GM12864 (cell line): ENCODE data around the gene SPOCK1.

ENCODE experiments used
- DNase-seq: peaks from one replicate; pipeline ENCODE4 v3.0.0-alpha.2; 2011; ENCODE audit warnings: low read depth
- H3K4me3 ChIP-seq: 2 replicates; pipeline ENCODE4 v1.5.1; 2011; ENCODE audit warnings: mild to moderate bottlenecking, low read depth, low read length, control low read depth
- TF ChIP-seq, protein P1 (sequence below): IDR thresholded peaks from 2 replicates; pipeline ENCODE4 v1.5.1; 2011; ENCODE audit warnings: low read depth, mild to moderate bottlenecking, moderate library complexity, low read length, control low read depth, inconsistent platforms; ENCODE audit errors: missing control alignments

The SPOCK1 gene

DNA sequence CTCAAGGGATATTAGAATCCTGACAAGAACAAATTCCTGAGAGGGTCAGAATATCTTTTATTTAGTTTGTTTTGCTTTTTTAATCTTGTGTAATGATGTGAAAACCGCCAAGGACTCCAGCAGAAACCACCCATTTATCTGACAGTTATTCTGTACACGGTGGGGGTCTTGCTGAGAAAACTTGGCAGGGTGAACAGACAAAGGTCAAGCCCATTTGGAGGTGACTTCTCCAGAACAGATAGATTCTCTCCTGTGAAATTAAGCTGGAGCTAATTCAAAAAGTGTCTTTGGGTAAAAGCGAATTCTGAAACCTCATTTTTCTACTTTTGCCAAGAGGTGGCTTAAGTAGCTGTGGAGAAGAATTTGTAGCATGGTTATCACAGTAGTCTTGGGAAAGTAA lies 484.4 kb downstream of the SPOCK1 start:
- TF ChIP-seq, protein P1, sequence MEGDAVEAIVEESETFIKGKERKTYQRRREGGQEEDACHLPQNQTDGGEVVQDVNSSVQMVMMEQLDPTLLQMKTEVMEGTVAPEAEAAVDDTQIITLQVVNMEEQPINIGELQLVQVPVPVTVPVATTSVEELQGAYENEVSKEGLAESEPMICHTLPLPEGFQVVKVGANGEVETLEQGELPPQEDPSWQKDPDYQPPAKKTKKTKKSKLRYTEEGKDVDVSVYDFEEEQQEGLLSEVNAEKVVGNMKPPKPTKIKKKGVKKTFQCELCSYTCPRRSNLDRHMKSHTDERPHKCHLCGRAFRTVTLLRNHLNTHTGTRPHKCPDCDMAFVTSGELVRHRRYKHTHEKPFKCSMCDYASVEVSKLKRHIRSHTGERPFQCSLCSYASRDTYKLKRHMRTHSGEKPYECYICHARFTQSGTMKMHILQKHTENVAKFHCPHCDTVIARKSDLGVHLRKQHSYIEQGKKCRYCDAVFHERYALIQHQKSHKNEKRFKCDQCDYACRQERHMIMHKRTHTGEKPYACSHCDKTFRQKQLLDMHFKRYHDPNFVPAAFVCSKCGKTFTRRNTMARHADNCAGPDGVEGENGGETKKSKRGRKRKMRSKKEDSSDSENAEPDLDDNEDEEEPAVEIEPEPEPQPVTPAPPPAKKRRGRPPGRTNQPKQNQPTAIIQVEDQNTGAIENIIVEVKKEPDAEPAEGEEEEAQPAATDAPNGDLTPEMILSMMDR = no peak
- H3K4me3 ChIP-seq = no peak overlapping the region
- DNase-seq = no peak

- no peak for DNase-seq
- TF ChIP-seq, protein P1 = no peak
Observed at GRCh38 chr5:137010226-137010625, 488.9 kb downstream of the SPOCK1 start.

DNA sequence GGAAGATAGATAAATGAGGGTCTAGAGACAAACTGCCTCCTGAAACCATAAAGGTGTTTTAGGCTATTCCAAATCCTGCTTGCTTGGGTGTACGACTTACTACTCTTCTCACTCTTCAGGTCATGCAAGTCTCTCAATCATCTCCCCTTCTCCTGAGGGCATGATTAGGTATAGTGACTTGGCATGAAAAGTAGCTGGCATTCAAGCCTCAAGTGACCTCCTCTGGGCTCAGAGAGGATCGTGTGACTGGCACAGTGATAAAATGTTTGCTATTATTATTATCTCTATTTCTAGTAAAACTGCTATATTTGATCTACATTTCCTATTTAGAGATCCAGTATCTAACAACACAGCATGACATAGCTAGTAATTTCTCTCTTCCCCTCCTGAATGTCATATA lies 494.8 kb downstream of the SPOCK1 start:
- DNase-seq = no peak
- TF ChIP-seq, protein P1 = no peak
- no peak overlapping the region for H3K4me3 ChIP-seq

More at GRCh38 chr5:137010226-137010625, 488.9 kb downstream of the SPOCK1 start:
- no peak overlapping the region for H3K4me3 ChIP-seq

GRCh38 chr5:137001026-137001569 lies 498.0 kb downstream of the SPOCK1 start:
- no peak for DNase-seq
- no peak overlapping the region for H3K4me3 ChIP-seq
- TF ChIP-seq, protein P1 = no peak

DNA sequence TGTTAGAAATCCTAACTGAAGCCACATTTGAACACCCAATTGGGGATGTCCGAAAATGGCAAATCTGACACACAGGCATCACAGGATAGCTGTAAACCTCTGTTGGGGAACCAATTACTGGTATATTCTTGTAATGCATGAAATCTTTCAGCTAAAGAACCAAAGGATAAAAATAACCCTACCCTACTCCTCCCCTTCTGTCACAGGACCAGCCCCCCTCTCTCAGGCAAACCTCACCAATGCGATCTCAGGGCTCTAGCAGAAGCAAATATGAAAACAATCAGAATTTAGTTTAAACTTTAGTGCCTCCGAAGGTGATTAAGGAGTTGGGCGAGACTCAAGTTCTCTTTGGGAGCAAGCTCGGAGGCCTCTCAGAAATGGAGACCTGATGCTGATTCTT lies 499.3 kb downstream of the SPOCK1 start:
- no peak overlapping the region for H3K4me3 ChIP-seq
- no peak for DNase-seq
- TF ChIP-seq, protein P1 = no peak

DNA sequence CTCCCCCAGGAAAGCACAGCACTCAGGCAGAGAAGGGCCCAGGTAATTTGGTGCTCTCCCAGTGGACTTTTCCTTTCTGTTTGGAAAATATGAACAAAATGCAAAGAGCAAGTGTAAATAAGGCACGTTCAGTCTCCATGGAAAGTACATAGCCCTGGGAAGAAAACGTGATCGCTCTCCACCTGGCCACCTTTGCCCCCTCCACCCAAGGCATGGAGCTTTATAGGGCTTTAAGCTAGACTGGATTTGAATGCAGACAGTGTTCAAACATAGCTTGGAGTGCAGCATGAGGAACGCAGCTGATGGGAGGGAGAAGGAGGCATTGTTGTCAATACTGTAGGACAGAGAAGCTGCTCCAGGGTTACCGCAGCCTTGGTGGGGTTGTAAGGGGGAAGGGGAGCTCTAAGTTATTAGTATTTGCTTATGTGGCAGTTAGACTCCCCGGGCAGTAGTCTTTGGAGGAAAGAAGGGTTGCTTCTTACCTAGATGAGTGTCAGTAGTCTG lies 500.2 kb downstream of the SPOCK1 start:
- DNase-seq = no peak
- TF ChIP-seq, protein P1 = no peak
- H3K4me3 ChIP-seq = no peak overlapping the region

GRCh38 chr5:136994154-136994553 lies 505.0 kb downstream of the SPOCK1 start:
- DNase-seq = no peak
- TF ChIP-seq, protein P1 = no peak
- no peak overlapping the region for H3K4me3 ChIP-seq
